BLaER1 treated with 17β-estradiol and CSF1 and Interleukin-3, amounts not matched to agents 10 nM and 100 nM (cell line): ENCODE data around the gene MYL2.
A peak's percentile ranks its signal among the peaks of the same experiment; 100 is the strongest.

Experiments used
- H3K27ac ChIP-seq, 11 experiments: shearing (Covaris generic); formaldehyde crosslinking; 2 replicates each; pipeline ENCODE4 v1.8.1; 2022
- H3K27me3 ChIP-seq, 11 experiments: shearing (Covaris generic); formaldehyde crosslinking; 2 replicates each; pipeline ENCODE4 v1.8.1; 2022
- H3K36me3 ChIP-seq, 11 experiments: shearing (Covaris generic); formaldehyde crosslinking; 2 replicates each; pipeline ENCODE4 v1.8.1; 2022
- H3K4me1 ChIP-seq, 10 experiments: shearing (Covaris generic); formaldehyde crosslinking; 2 replicates each; pipeline ENCODE4 v1.8.1; 2022
- H3K4me2 ChIP-seq, 11 experiments: shearing (Covaris generic); formaldehyde crosslinking; 2 replicates each; pipeline ENCODE4 v1.8.1; 2022
- H3K4me3 ChIP-seq, 10 experiments: shearing (Covaris generic); formaldehyde crosslinking; 2 replicates each; pipeline ENCODE4 v1.8.1; 2022
- H3K9ac ChIP-seq, 11 experiments: shearing (Covaris generic); formaldehyde crosslinking; 2 replicates each; pipeline ENCODE4 v1.8.1; 2022
- H3K9me3 ChIP-seq, 11 experiments: shearing (Covaris generic); formaldehyde crosslinking; replicated peaks in 1 of 11; 2 replicates each; pipeline ENCODE4 v1.8.1; 2022
- H4K20me1 ChIP-seq, 11 experiments: shearing (Covaris generic); formaldehyde crosslinking; 2 replicates each; pipeline ENCODE4 v1.8.1; 2022
- Cebpa-rat ChIP-seq, 11 experiments: shearing (Covaris generic); IDR thresholded peaks; 2 replicates each; pipeline ENCODE4 v1.8.1; 2022

MYL2 gene

GRCh38 chr12:110922652-110923051, 2.3 kb upstream of the MYL2 start:
- Histone ChIP-seq H3K36me3 (no peaks in the 10 kb centered on the region), H3K27me3 (no peaks in the 10 kb centered on the region)

GRCh38 chr12:110921262-110921661, 883 bp upstream of the MYL2 start:
- H3K9me3 ChIP-seq = 0 out of 22 replicates have a peak, but pooled peaks cover 0 to under 1% (median 0%) of the 10 kb centered on the region in 11 experiments
- no peaks in the 10 kb centered on the region for H3K27me3 ChIP-seq
- no peak overlapping the region for H3K4me3 ChIP-seq
- no peak overlapping the region for H3K27ac ChIP-seq
- no peak for TF ChIP-seq Cebpa-rat (IDR thresholded peaks at IDR 0.05)
- H3K4me1 ChIP-seq = peaks cover 0 to 21% (median 10%) of the 10 kb centered on the region in 10 experiments; a peak in 13 of 20 replicates
- no peaks in the 10 kb centered on the region for H3K36me3 ChIP-seq
- no peaks in the 10 kb centered on the region for H4K20me1 ChIP-seq
- H3K9ac ChIP-seq = no peak overlapping the region
- no peak overlapping the region for H3K4me2 ChIP-seq

More at GRCh38 chr12:110922652-110923051, 2.3 kb upstream of the MYL2 start:
- H3K9ac ChIP-seq = no peak overlapping the region
- peaks cover 0 to 8% (median 5%) of the 10 kb centered on the region in 10 experiments; a peak in 9 of 20 replicates for H3K4me1 ChIP-seq
- TF ChIP-seq Cebpa-rat (IDR thresholded peaks at IDR 0.05) = no peak
- no peak overlapping the region for H3K4me2 ChIP-seq
- H4K20me1 ChIP-seq = no peaks in the 10 kb centered on the region
- H3K9me3 ChIP-seq = no peaks in the 10 kb centered on the region
- no peak overlapping the region for H3K4me3 ChIP-seq
- no peak overlapping the region for H3K27ac ChIP-seq

- H3K4me3 ChIP-seq = no peak overlapping the region
- no peaks in the 10 kb centered on the region for H3K36me3 ChIP-seq
- H4K20me1 ChIP-seq = no peaks in the 10 kb centered on the region
- TF ChIP-seq Cebpa-rat (IDR thresholded peaks at IDR 0.05) = no peak
- H3K4me1 ChIP-seq = peaks cover 0 to 29% (median 10%) of the 10 kb centered on the region in 10 experiments; a peak in 13 of 20 replicates
- H3K9ac ChIP-seq = no peak overlapping the region
- H3K9me3 ChIP-seq = 0 out of 22 replicates have a peak, but pooled peaks cover 0 to 4% (median 0%) of the 10 kb centered on the region in 11 experiments
- H3K27ac ChIP-seq = no peak overlapping the region
- H3K27me3 ChIP-seq = no peaks in the 10 kb centered on the region
- no peak overlapping the region for H3K4me2 ChIP-seq
Observed at GRCh38 chr12:110919720-110920119, 659 bp downstream of the MYL2 start.

GRCh38 chr12:110917961-110918360, 2.4 kb downstream of the MYL2 start:
- H3K9ac ChIP-seq = no peak overlapping the region
- H3K27me3 ChIP-seq = no peaks in the 10 kb centered on the region
- H3K4me1 ChIP-seq = peaks cover 0 to 39% (median 11%) of the 10 kb centered on the region in 10 experiments; a peak in 16 of 20 replicates
- no peaks in the 10 kb centered on the region for H3K36me3 ChIP-seq
- H3K27ac ChIP-seq = no peak overlapping the region
- no peak for TF ChIP-seq Cebpa-rat (IDR thresholded peaks at IDR 0.05)
- no peaks in the 10 kb centered on the region for H4K20me1 ChIP-seq
- no peak overlapping the region for H3K4me3 ChIP-seq
- 0 out of 22 replicates have a peak, but pooled peaks cover 0 to 4% (median 0%) of the 10 kb centered on the region in 11 experiments for H3K9me3 ChIP-seq
- peak overlapping the region in 2 of 11 experiments; percentile 5 to 6; a peak in 2 of 22 replicates for H3K4me2 ChIP-seq

GRCh38 chr12:110917467-110917866, 2.9 kb downstream of the MYL2 start:
- no peak overlapping the region for H3K27ac ChIP-seq
- peak overlapping the region in 2 of 11 experiments; percentile 32 to 50; a peak in 2 of 22 replicates for H3K4me2 ChIP-seq
- no peak for TF ChIP-seq Cebpa-rat (IDR thresholded peaks at IDR 0.05)
- H3K36me3 ChIP-seq = no peaks in the 10 kb centered on the region
- no peaks in the 10 kb centered on the region for H3K27me3 ChIP-seq
- H3K4me3 ChIP-seq = no peak overlapping the region
- no peaks in the 10 kb centered on the region for H4K20me1 ChIP-seq
- peaks cover 0 to 41% (median 12%) of the 10 kb centered on the region in 10 experiments; a peak in 16 of 20 replicates for H3K4me1 ChIP-seq
- H3K9ac ChIP-seq = 0 out of 22 replicates have a peak overlapping the region, but pooled peaks of 1 of the 11 experiments have one; percentile 19
- H3K9me3 ChIP-seq = 0 out of 22 replicates have a peak, but pooled peaks cover 0 to 4% (median 0%) of the 10 kb centered on the region in 11 experiments

- Histone ChIP-seq H3K9me3 (0 out of 22 replicates have a peak, but pooled peaks cover 0 to 4% (median 0%) of the 10 kb centered on the region in 11 experiments), H3K9ac (no peak overlapping the region), H3K36me3 (no peaks in the 10 kb centered on the region), H3K4me2 (peak overlapping the region in 5 of 11 experiments; percentile 20 to 50 (median 32); a peak in 6 of 22 replicates), H3K27ac (no peak overlapping the region), H4K20me1 (no peaks in the 10 kb centered on the region), H3K27me3 (no peaks in the 10 kb centered on the region), H3K4me1 (peaks cover 0 to 41% (median 12%) of the 10 kb centered on the region in 10 experiments; a peak in 16 of 20 replicates), H3K4me3 (no peak overlapping the region)
- TF ChIP-seq Cebpa-rat (IDR thresholded peaks at IDR 0.05) = peak in 1 of 11 experiments; percentile 44; a peak in 2 of 22 replicates
Observed at GRCh38 chr12:110916295-110916875, 4.0 kb downstream of the MYL2 start.

- peaks cover 0 to 40% (median 12%) of the 10 kb centered on the region in 10 experiments; a peak in 16 of 20 replicates for H3K4me1 ChIP-seq
- no peaks in the 10 kb centered on the region for H4K20me1 ChIP-seq
- H3K4me2 ChIP-seq = peak overlapping the region in 5 of 11 experiments; percentile 12 to 60 (median 36); a peak in 6 of 22 replicates
- H3K27ac ChIP-seq = peak overlapping the region in 6 of 11 experiments; percentile 0 to 37 (median 26); a peak in 8 of 22 replicates
- no peaks in the 10 kb centered on the region for H3K27me3 ChIP-seq
- TF ChIP-seq Cebpa-rat (IDR thresholded peaks at IDR 0.05) = no peak
- no peaks in the 10 kb centered on the region for H3K36me3 ChIP-seq
- H3K9me3 ChIP-seq = 0 out of 22 replicates have a peak, but pooled peaks cover 0 to 4% (median 0%) of the 10 kb centered on the region in 11 experiments
- no peak overlapping the region; a peak in 1 of 22 replicates for H3K9ac ChIP-seq
- no peak overlapping the region for H3K4me3 ChIP-seq
Observed at GRCh38 chr12:110913119-110914056, 7.0 kb downstream of the MYL2 start.

GRCh38 chr12:110912263-110912662, 8.1 kb downstream of the MYL2 start:
- no peak for TF ChIP-seq Cebpa-rat (IDR thresholded peaks at IDR 0.05)
- Histone ChIP-seq H3K4me1 (peaks cover 0 to 30% (median 11%) of the 10 kb centered on the region in 10 experiments; a peak in 13 of 20 replicates), H3K4me3 (no peak overlapping the region), H3K4me2 (no peak overlapping the region), H3K27me3 (no peaks in the 10 kb centered on the region), H3K27ac (no peak overlapping the region), H3K9ac (no peak overlapping the region), H4K20me1 (no peaks in the 10 kb centered on the region), H3K36me3 (no peaks in the 10 kb centered on the region), H3K9me3 (0 out of 22 replicates have a peak, but pooled peaks cover 0 to 4% (median 0%) of the 10 kb centered on the region in 11 experiments)
